Activated CD4-positive, alpha-beta T cell treated with anti-CD3 and anti-CD28 coated beads, Interleukin-2, amount 50 U/mL, for 24 hours (primary cell): ENCODE results near the gene ACVR2B.

Experiments
- DNase-seq, 2 donors: peaks; one replicate each; pipeline ENCODE4 v3.0.0-alpha.2; 2020; ENCODE audit warnings: low read depth in 1 of 2, low spot score in 1 of 2

Gene ACVR2B

DNA sequence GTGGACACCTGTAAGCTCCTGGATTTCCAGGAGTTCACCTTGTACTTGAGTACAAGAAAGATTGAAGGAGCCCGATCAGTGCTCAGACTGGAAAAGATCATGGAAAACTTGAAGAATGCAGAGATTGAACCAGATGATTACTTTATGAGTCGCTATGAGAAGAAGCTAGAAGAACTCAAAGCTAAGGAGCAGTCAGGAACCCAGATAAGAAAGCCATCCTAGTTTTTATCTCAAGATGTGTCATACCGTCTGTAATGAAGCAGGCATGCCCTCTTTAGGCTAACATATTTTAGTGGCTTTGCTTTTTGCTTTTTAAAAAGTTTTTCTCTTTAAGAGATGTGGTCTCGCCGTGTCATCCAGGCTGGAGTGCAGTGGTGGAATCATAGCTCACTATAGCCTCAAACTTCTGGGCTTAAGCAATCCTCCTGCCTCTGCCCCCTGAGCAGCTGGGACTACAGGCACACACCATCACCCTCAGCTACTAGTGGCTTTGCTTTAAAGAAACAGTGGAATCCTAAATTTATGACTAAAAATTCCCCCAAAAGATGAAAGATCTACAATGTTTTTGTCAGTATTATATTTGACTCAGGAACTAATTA lies 70.5 kb downstream of the ACVR2B start:
- DNase-seq = no peak

DNA sequence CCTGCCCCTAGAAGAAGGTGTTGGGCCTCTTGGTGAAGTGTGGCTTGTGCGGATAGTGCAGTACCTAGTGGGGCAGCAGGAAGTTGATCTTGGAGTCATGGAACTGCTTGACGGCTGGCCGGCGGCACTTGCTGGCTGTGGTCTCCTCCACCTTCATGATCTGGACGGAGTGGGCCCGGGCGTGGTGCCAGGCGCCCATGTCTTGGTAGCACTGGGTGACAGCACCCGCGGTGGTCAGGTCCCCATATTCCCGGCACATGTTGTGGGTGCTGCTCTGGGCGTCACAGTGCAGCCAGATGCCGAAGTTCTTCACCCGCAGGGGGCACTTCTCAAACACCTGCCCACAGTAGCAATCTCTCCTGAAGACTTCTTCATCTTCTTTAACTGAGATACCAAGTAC lies 73.1 kb downstream of the ACVR2B start:
- no peak for DNase-seq

DNA sequence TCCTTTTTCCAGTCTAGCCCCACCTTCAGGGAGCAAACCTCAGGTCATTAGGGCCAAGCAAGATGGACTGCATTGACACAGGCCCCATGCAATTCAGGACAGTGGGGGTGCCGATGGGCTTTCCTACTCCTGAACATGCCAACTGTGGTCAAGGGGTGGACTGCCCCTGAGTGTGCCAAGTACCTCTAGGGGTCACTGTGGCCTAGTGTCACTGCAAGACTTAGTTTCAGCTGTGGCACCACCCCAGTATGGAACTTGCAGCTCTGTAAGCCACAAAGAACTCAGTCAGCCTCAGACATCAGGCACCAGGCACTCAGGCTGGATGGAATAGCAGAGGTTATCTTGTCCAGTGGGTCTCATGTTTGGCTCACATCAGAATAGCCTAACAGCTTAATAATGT lies 74.8 kb downstream of the ACVR2B start:
- no peak for DNase-seq

DNA sequence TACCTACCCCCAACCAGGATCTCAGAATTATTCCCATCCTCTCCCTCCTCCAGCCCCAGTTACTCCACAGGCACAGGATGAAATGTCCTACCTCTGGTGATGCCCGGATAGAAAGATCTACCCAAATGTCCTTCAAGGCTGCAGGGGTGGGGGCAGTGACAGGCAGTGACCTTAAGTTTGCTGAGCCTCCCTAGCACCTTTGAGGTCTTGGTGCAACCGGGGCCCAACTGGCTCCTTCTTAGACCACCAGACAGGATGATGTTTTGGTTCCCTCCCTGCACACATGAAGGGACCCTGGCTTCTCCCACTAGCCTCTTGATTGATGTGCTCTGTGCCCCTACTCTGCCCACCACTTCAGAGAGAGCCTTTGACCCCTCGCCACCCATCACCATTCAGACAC lies 78.8 kb downstream of the ACVR2B start:
- no peak for DNase-seq

DNA sequence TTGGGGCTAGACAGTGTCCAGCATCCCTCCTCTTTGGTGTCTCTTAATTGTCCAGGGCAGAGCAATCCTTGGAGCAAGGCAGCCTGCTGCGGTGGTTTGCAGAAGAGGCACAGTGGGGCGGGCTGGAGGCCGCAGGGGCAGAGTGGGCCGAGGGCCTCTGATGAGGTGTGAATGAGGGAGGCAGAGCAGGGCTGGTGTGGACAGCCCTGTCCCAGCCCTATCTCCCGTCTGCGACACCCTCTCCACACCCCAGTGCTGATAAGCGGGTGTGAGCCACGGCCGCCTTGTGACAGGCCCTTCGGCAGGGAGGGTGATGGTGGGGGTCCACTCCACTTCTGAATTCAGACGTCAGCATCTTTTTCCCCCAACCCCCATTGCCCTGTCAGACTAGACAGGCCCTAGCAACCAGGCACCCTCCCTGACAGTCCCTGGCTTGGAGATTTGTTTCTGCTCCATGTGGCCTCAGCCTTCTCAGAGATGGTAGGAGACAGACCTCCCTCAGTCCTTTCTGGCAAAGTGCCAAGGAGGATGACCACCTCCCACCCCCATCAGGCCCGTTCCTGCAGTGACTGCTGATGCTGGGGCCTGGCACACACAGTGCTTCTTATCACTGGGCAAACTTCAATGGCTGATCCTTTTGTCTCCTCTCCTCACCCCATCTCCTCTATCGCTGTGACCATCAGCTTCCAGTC lies 79.7 kb downstream of the ACVR2B start:
- no peak for DNase-seq

DNA sequence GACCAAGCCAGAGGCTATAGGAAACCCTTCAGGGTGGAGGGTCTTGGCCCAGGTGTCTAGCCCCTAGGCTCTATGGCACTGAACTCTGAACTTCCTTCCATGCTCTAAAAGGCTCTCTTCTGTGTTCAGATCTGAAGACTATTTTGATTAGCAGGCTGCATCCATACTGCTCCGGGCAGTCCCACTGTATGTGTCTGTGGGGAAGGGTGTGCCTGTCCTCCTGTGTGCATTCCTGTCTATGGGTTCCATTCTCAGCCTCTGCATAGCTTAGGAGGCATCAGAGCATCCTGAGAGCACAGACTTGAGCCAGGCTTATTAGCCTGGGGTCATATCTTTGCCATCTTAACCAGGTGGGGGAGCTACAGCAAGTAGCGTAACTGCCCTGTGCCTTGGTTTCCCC lies 80.5 kb downstream of the ACVR2B start:
- no peak for DNase-seq

DNA sequence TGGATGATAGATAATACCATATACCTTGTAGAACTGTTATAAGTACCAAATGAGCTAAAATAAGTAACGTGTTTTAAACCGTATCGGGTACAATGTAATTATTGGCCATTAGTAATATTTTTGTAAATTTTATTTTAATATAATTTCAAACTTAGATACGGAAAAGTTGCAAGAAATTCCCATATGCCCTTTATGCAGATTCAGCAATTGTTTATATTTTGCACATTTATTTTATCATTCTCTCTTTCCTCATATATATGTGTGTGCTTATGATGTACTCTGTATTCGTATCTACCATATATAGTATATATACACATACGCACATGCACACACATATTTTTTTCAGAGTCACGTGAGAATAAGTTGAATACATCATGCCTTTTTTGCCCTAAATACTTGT lies 80.9 kb downstream of the ACVR2B start:
- DNase-seq = no peak

DNA sequence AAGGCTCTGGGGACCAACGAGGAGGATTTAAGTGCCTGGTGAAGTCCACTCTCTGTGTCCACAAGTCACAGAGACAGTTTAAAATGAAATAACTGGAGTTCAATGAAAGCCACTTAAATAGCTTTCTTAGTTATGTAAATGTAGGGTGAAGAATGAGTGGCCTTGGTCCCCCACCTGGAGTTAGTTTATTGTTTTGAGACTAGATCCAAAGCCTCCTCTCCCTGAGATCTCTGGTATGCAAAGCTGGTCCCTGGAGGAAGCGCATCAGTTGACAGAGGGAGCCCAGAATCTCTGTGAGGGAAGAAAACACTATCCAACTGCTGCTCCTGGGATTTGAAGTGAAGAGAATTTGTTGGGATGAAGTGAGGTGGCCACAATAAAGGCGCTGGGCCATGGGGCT lies 83.0 kb downstream of the ACVR2B start:
- DNase-seq = no peak

DNA sequence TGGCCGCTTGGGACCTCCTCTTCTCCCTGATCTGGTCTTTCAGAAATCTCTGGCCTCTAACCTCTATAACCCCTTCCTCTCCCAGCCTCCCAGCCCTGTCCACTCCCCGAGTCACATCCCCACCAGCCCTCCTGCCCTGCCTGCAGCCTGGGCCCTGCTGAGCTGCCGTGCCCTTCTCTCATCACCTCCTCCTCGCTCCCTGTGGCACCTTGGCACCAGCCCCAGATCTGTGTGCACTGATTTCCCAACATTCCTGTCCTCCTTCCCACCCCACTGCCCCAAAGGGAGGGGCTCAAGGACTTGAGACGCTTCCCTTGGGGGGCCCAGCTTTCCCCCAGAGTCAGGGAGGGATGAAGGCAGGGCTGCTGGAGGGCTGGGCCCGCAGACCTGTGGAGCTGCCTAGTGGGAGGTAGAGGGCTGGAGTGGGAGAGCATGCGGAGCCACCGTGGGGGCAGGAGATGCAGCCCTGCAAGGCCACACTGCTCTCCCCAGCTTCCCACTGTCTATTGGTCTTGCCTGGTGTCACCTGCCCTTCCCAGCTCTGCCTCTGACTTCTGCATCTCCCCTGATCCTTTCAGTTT lies 85.2 kb downstream of the ACVR2B start:
- DNase-seq = no peak

DNA sequence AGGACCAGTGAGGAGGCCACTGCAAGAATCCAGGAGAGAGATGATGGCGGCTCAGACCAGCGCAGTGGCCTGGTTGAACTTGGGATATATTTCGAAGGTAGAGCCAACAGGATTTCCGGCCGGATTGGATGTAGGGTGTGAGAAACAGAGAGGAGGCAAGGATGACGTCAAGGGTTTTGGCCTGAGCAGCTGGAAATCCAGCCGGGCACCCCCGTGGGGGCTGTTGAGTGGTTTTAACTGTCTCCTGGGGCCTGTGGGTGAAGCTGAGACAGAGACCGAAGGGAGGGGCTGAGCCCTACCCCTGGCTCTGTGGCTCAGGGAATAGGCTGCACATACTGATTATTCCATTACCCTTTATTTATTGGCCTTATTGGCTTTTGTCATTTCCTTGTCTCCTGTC lies 88.1 kb downstream of the ACVR2B start:
- DNase-seq = no peak
